Heart right ventricle (tissue), 16 donors: ENCODE data around the gene CCDC85C. TPM values are rescaled to one million over a fixed set of nuclear protein-coding genes. Genes with fewer than 3 reads are reported as not detected.

Experiments
- ATAC-seq, 8 donors: fragments of 200-7000 bp; cut with Tn5 transposase; one replicate each; pipeline ENCODE4 v1.9.1; 2020; ENCODE audit warnings: mild to moderate bottlenecking in 8 of 8, moderate library complexity in 8 of 8, moderate number of reproducible peaks in 1 of 8
- DNase-seq, 2 donors: peaks; one replicate each; pipeline ENCODE4 v3.0.0-alpha.2; 2020
- H3K27ac ChIP-seq, 10 donors: fragments of 200-600 bp; sonication (generic) in 2 of 10; one replicate each; pipeline versions ENCODE4 v1.5.0 to v1.8.0; 2020 to 2022; ENCODE audit warnings: mild to moderate bottlenecking in 3 of 10
- H3K27me3 ChIP-seq, 7 donors: fragments of 200-600 bp; one replicate each; pipeline ENCODE4 v1.8.0; 2021 to 2022; ENCODE audit warnings: mild to moderate bottlenecking in 2 of 7
- H3K36me3 ChIP-seq, 9 donors: fragments of 200-600 bp; sonication (generic) in 1 of 9; one replicate each; pipeline versions ENCODE4 v1.5.0 to v1.8.0; 2020 to 2022; ENCODE audit warnings: mild to moderate bottlenecking in 2 of 9
- H3K4me1 ChIP-seq, 9 donors: fragments of 200-600 bp; sonication (generic) in 1 of 9; one replicate each; pipeline versions ENCODE4 v1.5.0 to v1.8.0; 2020 to 2022; ENCODE audit warnings: mild to moderate bottlenecking in 4 of 9
- H3K4me3 ChIP-seq, 10 donors: fragments of 200-600 bp; sonication (generic) in 2 of 10; one replicate each; pipeline versions ENCODE4 v1.5.0 to v1.8.0; 2020 to 2022; ENCODE audit warnings: mild to moderate bottlenecking in 7 of 10, moderate library complexity in 2 of 10
- H3K9me3 ChIP-seq, 11 donors: fragments of 200-600 bp in 10 of 11; sonication (generic) in 2 of 11; one replicate each; pipeline versions ENCODE4 v1.5.0 to v1.8.0; 2013 to 2022; ENCODE audit warnings: mild to moderate bottlenecking in 2 of 11, control low read depth in 1 of 11, moderate library complexity in 1 of 11
- WGBS, 2 donors: extraction: QIAGEN DNeasy Blood & Tissue Kit; methylation state at CpG; one replicate each; pipeline ENCODE4 v1.1.7; 2013; ENCODE audit warnings: inconsistent platforms in 1 of 2; 5-methylcytosine and 5-hydroxymethylcytosine counted together
- intact Hi-C, 10 donors: fragments of 100-400 bp; cut with DNase I; formaldehyde crosslinking; loops; one replicate each; pipeline versions ENCODE4 v1.11.1 to v1.14.2; 2022
- polyA plus RNA-seq, 2 donors: library from polyadenylated mRNA; stranded (reverse); fragments of 200-250 nt; gene quantifications; one replicate each; pipeline ENCODE4 v1.2.3, GENCODE V29; 2013
- total RNA-seq, 10 donors: library from RNA; stranded (reverse); fragmentation: NEBNext Ultra II Directional in 3 of 10; extraction: Animal tissue kit (Norgen Biotek cat#: 25700) in 3 of 10; gene quantifications; one replicate each; pipeline versions ENCODE4 v1.2.1 to v1.2.4, GENCODE V29; 2021 to 2023
- TF ChIP-seq, protein P1 (sequence below), 9 donors: fragments of 200-600 bp; sonication (generic) in 2 of 9; IDR thresholded peaks; one replicate each; pipeline versions ENCODE4 v1.5.0 to v1.8.0; 2021 to 2022; ENCODE audit warnings: antibody characterized with exemption in 9 of 9, mild to moderate bottlenecking in 5 of 9, moderate library complexity in 1 of 9
- donor health status: Arrhythmogenic right ventricular cardiomyopathy.
- donor health status: ischemic (EF 13 %, LVEDD 7.1; RV severe dilation, severe dysfunction).
- donor health status: healthy with polysubstance abuse.
- donor health status: DM: no; HTN: yes; CAD: no.
- donor health status: DM: no; HTN: no; CAD: no.
- donor health status: ischemic (EF 25% LVEDD 6.9; RV normal size, moderate dysfunction).
- donor health status: ischemic (EF 25% LVEDD 5.7; RV mildly dilated, moderate dysfunction).
- donor health status: healthy.
- donor health status: DM: yes; HTN: yes; CAD: no.
- donor health status: Ischemic cardiomyopathy.
- donor health status: ischemic (EF 35%, LVEDD 5.7; RV mildly dilated, moderate dysfunction).
- donor health status: nonischemic (EF 11% LVEDD 7.7; RV severe dilation, severe dysfunction).
- donor health status: DM: yes; HTN: yes; CAD: no.
- donor health status: PGD.
- donor health status: ischemic (EF 29% LVEDD 5.4; RV normal size, mild dysfunction).
- donor health status: nonischemic (EF 23%, LVEDD 6.1; RV moderate dilation, normal function).

CCDC85C gene
- total and polyA plus RNA-seq, 12 donors: 9.0 to 50.2 (median 31.5) TPM

DNA sequence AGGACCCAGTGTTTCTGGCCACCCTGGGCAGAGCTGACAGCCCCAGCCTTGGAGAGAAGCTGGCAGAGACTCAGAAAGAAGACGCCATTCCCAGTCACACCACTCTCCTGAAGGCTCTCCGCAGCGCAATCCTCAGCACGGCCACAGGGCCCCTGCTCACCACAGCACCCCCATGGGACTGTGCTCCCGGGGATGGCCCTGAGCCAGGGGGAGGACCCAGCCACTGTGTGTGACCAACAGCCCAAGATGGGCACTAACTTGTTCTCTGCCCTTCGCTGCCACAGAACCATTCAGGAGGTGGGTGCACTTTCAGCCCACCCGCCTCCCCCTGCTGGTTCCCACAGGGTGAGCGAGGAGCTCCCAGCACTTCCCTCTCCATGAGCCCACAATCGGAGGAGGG, 65.7 kb downstream of the CCDC85C start:
- H3K27ac ChIP-seq: peak overlapping the region in 8 of 10 donors; percentile 14 to 87 (median 72)
- H3K36me3 ChIP-seq: no peaks in the 10 kb centered on the region
- intact Hi-C loops: loop anchor here in 1 of 10 donors (5.0 kb wide), 1 partner anchor 64 kb away; the partner anchor contains the start of gene CCDC85C
- H3K4me3 ChIP-seq: peak overlapping the region in 1 of 10 donors; percentile 19
- ATAC-seq (peak in 6 of 8 donors; percentile 14 to 48 (median 38)), DNase-seq (peak in 1 of 2 donors; percentile 41)
- TF ChIP-seq, protein P1, sequence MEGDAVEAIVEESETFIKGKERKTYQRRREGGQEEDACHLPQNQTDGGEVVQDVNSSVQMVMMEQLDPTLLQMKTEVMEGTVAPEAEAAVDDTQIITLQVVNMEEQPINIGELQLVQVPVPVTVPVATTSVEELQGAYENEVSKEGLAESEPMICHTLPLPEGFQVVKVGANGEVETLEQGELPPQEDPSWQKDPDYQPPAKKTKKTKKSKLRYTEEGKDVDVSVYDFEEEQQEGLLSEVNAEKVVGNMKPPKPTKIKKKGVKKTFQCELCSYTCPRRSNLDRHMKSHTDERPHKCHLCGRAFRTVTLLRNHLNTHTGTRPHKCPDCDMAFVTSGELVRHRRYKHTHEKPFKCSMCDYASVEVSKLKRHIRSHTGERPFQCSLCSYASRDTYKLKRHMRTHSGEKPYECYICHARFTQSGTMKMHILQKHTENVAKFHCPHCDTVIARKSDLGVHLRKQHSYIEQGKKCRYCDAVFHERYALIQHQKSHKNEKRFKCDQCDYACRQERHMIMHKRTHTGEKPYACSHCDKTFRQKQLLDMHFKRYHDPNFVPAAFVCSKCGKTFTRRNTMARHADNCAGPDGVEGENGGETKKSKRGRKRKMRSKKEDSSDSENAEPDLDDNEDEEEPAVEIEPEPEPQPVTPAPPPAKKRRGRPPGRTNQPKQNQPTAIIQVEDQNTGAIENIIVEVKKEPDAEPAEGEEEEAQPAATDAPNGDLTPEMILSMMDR (IDR thresholded peaks at IDR 0.05): peak in 2 of 9 donors; percentile 17 to 23
- H3K27me3 ChIP-seq: no peaks in the 10 kb centered on the region
- H3K9me3 ChIP-seq: no peaks in the 10 kb centered on the region
- H3K4me1 ChIP-seq: peaks cover 31 to 90% (median 65%) of the 10 kb centered on the region in 9 donors
- WGBS, 2 donors: 49 to 54% methylated on average over 9 of the region's 9 CpGs

DNA sequence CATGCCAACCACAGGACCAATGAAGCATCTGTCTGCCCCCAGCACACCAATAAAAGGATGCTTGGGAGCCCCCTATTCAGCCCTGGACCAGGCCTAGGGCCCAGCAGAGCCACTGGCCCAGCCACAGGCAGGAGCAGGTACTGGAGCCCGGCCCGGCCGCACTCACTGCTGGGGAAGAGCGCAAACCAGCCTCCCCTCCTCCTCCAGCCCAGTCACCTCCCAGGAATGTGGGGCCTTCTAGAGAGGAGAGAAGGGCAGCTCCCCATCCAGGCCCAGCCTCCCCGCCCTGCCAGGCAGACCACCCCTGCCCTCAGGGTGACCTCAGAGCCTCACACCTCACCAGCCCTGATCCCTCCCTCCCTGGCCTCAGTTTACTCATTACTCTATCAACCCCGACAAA, 66.6 kb downstream of the CCDC85C start:
- intact Hi-C loops: loop anchor here in 1 of 10 donors (5.0 kb wide), 1 partner anchor 65 kb away; the partner anchor contains the start of gene CCDC85C
- Histone ChIP-seq H3K36me3 (no peaks in the 10 kb centered on the region), H3K4me1 (peaks cover 31 to 81% (median 60%) of the 10 kb centered on the region in 9 donors), H3K9me3 (no peaks in the 10 kb centered on the region), H3K27me3 (no peaks in the 10 kb centered on the region), H3K27ac (peak overlapping the region in 7 of 10 donors; percentile 45 to 87 (median 73)), H3K4me3 (no peak overlapping the region)
- ATAC-seq (peak; percentile 36 to 80 (median 70)), DNase-seq (peak; percentile 47)
- TF ChIP-seq, protein P1 (IDR thresholded peaks at IDR 0.05): no peak
- 70 to 75% methylated on average over 6 of the region's 6 CpGs for WGBS, 2 donors

DNA sequence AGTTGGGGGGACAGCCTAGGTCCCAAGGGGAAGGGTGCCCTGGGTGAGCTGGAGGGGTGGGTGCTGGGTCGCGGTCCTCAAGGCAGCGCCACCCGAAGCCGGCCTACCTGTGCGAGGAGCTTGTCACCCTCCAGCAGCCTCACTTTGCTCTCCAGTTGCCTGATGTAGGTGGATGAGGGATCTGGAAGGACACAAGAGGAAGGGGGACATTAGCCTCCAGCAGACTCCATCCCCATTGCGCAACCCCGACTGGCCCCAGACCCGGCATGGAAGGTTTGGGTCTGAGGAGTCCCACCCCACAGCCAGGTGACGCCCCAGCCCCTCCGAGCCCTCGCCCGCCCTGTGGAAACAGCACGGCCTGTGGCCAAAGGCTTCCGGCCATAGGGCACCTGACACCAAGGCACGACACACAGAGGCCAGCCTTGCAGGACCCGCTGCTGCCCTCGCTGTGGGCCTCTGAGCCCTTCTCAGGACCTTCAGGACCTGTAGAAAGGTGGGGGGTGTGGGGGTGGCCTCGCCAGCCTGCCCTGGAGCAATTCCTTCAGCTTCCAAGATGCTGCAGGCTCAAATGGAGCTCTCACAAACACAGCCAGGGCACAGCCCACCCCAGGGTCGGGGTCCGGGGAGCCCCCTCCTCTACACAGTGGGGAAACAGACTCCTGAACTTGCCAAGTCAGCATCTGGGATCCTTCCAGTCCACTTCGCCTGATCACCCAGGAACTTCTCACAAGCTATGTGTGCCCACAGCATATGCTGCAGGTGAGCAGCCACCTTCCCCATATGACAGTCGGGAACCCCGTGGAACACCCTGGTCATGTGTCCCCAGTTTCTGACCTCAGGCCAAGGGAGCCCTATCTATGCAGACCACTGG, 67.9 kb downstream of the CCDC85C start:
- no peak overlapping the region for H3K4me3 ChIP-seq
- DNase-seq (no peak), ATAC-seq (no peak)
- peaks cover 31 to 81% (median 47%) of the 10 kb centered on the region in 9 donors for H3K4me1 ChIP-seq
- no peaks in the 10 kb centered on the region for H3K27me3 ChIP-seq
- peak overlapping the region in 2 of 10 donors; percentile 73 to 74 for H3K27ac ChIP-seq
- TF ChIP-seq, protein P1 (IDR thresholded peaks at IDR 0.05): no peak
- H3K36me3 ChIP-seq: no peaks in the 10 kb centered on the region
- WGBS, 2 donors: 95 to 96% methylated on average over 24 of the region's 24 CpGs
- no peaks in the 10 kb centered on the region for H3K9me3 ChIP-seq
- intact Hi-C loops: loop anchor here in 1 of 10 donors (5.0 kb wide), 1 partner anchor 66 kb away; the partner anchor contains the start of gene CCDC85C

DNA sequence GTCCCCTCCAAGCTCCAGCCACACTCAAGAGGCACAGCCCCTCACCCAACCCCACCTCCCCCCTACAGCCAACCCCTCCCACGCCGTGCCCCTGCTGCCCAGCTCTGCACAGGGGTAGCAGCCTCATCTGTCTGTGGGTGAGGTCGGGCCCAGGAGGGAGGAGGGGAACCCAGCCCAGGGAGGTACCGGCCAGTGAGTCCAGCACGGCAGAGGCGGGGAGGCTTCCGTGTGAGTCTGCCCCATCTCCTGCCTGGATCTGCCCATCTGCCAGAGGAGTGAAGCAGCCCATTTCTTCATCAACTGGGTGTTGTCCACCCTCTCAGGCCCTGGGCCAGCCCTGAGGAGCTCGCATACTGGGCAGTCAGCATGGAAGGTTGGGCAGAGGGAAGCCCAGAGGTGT, 68.6 kb downstream of the CCDC85C start:
- no peaks in the 10 kb centered on the region for H3K9me3 ChIP-seq
- H3K27me3 ChIP-seq: no peaks in the 10 kb centered on the region
- no peak for DNase-seq
- peaks cover 27 to 78% (median 40%) of the 10 kb centered on the region in 9 donors for H3K4me1 ChIP-seq
- TF ChIP-seq, protein P1 (IDR thresholded peaks at IDR 0.05): no peak
- no peak overlapping the region for H3K4me3 ChIP-seq
- intact Hi-C loops: loop anchor here in 1 of 10 donors (5.0 kb wide), 1 partner anchor 67 kb away; the partner anchor contains the start of gene CCDC85C
- no peaks in the 10 kb centered on the region for H3K36me3 ChIP-seq
- peak in 1 of 8 donors; percentile 1 for ATAC-seq
- WGBS, 2 donors: 92% methylated on average over 8 of the region's 8 CpGs
- no peak overlapping the region for H3K27ac ChIP-seq
